HPDE6-E6E7 (cell line): ENCODE measurements around the gene CLUH.
"Not testable (repeated sequence)": the region's sequence is repeated elsewhere in the genome, so short reads cannot be mapped to it uniquely, and the experiment has no call there.

Experiments used
- DNase-seq: peaks from one replicate; pipeline ENCODE4 v3.0.0; 2011; ENCODE audit warnings: missing footprints; ENCODE audit errors: extremely low spot score

The CLUH gene

DNA sequence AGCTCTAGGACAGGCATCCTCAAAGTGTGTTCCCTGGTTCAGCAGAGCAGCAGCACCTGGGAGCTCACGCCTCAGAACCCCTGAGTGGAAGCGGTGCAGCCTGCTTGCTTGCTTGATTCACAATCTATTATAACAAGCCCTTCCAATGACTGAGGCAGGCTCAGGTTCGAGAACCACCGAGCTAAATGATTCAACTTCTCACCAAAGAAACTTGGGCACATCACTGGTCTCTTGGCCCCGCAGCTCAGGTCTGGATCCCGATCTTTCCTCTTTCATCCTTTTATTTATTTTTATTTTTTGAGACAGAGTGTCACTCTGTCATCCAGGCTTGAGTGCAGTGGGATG is 24.5 kb downstream of the CLUH start:
- DNase-seq = no peak

DNA sequence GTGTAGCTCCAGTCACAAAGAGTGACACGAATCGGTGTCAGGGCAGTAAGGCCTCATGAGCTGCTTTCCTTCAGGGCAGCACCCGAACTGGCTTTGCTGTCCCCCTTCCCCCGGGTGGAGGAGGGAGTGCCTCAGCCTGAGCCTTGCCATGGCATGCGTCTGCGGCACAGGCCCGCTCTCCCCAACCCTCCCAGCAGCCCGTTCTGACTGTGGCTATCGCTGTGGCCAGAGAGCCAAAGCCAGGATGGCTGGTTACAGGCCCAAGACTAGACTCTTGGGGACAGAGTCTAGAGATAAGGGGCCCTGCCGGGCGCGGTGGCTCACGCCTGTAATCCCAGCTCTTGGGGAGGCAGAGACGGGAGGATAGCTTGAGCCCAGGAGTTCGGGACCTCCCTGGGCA is 25.9 kb downstream of the CLUH start:
- DNase-seq = no peak

DNA sequence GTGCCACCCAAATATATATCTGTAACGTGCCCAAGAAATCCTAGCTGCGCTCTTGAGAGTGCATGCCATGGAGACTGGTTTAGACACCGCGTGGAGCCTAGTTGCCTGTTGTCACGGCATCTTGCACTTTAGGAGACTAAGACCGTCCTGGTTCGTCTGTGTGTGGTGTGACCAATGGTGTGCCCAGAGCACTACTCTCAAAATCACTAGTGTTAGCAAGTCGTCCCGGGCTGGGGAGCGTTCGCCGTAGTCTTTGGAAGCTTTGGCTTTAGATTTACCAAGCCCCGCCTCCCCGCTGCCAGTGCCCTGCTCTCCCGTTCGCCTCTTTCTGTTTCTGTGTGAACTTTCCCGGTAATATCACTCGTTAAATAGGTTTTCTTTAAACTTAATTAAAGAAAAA is 27.0 kb downstream of the CLUH start:
- no peak for DNase-seq

DNA sequence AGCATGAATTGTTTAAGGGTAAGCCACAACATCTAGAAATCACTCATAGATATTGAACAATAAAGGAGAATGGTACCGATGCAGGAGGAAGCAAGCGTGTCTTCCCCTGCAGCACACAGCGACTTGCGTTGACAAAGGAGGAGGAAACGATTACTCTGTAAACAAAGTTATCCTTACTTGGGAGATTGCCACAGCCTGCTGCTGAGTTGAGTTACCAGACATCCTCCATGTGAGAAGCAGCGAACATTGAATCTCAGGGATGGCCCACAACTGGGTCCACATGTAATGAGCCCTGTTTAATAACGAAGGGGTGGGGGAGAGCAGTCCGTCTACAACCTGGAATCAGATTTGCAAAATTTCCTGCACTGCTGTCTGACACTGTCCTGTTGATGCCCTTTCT is 27.7 kb downstream of the CLUH start:
- DNase-seq = no peak

DNA sequence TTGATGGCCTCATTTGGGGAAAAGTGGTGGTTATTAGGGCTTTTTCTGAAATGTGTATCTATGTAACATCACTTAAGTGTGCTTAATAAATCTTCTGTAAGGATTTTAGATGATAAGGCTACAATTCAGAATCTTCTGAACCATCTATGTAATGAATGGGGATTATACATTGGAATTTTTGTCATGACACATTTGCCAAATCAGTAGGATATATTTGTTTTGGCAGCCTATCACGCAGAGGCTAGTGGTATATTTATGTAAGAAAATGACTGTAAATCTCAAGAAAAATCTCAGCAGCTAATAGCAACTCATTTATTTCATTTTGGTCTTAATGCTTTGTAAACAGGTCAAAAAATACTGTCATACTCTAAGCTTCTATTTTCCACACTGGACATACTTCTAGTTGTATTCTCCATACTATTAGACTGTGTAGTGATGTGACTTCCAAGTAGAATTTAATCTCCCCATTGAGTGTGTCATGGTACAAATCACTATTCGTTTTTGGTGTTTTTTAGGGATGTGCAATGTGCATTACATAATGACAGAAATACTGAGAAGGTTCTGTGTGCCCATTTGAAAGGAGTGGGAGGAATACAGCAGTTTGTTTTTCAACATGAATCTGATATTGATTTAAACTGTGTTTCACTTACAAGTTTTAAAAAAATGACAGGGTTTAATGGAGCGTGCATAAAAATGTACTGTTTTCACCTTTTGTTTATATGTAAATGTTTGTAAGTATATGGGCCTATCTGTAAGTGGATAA is 29.2 kb downstream of the CLUH start:
- no peak for DNase-seq

DNA sequence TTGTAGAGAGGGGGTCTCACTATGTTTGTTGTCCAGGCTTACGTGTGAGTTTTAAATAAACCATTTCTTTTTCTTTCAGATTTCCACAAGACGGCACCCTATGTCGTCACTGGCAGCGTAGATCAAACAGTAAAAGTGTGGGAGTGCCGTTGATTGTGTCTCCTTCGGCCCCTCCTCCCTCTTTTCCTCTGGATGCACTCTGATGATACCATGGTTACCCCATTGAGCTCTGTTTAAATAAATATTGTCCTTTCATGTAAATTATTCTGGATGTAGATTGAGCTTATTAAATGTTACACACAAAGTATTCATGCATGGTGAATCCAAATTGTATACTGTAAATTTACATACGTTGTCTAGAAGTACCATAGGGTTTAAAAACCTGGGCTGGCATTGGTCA is 29.9 kb downstream of the CLUH start:
- no peak for DNase-seq

DNA sequence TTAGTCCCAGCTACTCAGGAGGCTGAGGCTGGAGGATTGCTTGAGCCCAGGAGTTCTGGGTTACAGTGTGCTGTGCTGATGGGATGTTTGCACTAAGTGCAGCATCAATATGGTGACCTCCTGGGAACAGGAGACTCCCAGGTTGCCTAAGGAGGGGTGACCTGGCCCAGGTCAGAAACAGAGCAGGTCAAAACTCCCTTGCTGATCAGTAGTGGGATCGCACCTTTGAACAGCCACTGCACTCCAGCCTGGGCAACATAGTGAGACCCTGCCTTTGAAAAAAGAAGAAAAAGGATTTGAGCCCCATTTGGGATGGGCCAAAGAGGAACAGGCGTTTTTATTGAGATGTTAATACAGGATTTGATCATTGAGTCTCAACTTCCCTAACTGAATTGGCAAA is 30.6 kb downstream of the CLUH start:
- DNase-seq = no peak

DNA sequence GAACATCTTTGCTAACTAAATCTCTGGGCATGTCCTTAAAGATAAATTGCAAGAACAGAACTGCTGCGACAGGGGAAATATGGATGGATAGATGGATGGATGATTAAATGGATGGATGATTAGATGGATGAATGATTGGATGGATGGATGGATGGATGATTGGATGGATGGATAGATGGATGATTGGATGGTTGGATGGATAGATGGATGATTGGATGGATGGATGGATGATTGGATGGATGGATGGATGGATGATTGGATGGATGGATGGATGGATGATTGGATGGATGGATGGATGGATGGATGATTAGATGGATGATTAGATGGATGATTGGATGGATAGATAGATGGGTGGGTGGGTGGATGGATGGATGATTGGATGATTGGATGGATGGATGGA is 32.3 kb downstream of the CLUH start:
- DNase-seq = not testable (repeated sequence)

DNA sequence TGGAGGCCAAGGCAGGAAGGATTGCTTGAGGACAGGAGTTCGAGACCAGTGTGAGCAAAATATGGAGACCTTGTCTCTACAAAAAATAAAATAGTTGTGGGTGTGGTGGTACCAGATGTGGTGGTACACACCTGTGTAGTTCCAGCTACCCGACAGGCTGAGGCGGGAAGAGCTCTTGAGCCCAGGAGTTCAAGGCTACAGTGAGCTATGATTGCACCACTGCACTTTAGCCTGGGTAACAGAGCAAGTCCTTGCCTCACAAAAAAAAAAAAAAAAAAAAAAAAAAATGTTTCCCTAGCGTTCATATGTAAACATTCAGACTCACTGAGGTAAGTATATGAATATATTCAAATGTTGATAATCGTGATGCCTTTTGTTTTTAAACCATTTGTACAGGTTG is 39.5 kb downstream of the CLUH start:
- DNase-seq = no peak

DNA sequence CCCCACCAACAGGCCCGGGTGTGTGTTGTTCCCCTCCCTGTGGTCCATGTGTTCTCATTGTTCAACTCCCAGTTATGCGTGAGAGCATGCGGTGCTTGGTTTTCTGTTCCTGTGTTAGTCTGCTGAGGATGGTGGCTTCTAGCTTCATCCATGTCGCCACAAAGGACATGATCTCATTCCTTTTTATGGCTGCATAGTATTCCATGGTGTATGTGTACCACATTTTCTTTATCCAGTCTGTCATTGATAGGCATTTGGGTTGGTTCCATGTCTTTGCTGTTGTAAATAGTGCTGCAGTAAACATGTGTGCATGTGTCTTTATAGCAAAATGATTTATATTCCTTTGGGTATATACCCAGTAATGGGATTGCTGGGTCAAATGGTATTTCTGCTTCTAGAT is 51.2 kb downstream of the CLUH start:
- not testable (repeated sequence) for DNase-seq

DNA sequence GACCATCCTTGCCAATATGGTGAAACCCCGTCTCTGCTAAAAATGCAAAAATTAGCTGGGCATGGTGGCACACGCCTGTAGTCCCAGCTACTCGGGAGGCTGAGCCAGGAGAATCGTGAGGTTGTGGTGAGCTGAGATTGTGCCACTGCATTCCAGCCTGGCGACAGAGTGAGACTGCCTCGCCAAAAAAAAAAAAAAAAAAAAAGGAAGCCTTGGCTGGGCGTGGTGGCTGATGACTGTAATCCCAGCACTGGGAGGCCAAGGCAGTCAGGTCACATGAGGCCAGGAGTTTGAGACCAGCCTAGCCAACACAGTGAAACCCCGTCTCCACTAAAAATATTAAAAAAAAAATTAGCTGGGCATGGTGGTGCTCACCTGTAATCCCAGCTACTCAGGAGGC is 52.2 kb downstream of the CLUH start:
- DNase-seq = not testable (repeated sequence)

DNA sequence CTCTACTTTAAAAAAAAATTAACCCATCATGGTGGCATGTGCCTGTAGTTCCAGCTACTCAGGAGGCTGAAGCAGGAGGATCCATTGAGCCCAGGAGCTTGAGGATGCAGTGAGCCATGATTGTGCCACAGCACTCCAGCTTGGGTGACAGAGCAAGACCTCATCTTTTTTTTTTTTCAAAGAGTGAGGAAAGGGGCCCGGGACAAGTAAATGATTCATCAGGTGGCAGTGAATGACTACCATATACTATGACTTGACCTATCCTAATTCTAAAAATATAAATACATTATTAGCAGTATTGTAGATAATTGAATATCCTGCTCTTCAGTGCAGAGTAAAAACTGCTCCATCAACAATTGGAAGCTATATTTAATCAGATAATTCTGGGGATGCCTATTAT is 55.3 kb downstream of the CLUH start:
- DNase-seq = no peak

DNA sequence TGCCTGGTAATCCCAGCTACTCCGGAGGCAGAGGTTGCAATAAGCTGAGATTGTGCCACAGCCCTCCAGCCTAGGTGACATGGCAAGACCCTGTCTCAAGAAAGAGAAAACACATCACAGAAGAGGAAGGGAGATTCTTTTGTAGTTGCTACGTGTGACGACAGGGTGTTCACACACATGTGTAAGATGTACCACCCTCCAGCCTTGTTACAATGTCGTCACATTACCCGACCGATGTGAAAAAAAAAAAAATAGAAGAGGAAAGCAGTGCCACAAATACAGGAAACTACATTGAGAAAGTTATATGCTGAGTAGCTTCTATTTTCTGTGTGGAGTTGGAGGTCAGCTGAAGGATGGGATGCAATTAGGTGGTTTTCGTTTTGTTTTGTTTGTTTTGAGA is 56.0 kb downstream of the CLUH start:
- DNase-seq = no peak

DNA sequence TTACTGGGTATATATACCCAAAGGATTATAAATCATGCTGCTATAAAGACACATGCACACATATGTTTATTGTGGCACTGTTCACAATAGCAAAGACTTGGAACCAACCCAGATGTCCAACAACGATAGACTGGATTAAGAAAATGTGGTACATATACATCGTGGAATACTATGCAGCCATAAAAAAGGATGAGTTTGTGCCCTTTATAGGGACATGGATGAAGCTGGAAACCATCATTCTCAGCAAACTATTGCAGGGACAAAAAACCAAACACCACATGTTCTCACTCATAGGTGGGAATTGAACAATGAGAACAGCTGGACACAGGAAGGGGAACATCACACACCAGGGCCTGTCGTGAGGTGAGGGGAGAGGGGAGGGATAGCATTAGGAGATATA is 58.7 kb downstream of the CLUH start:
- DNase-seq = not testable (repeated sequence)

DNA sequence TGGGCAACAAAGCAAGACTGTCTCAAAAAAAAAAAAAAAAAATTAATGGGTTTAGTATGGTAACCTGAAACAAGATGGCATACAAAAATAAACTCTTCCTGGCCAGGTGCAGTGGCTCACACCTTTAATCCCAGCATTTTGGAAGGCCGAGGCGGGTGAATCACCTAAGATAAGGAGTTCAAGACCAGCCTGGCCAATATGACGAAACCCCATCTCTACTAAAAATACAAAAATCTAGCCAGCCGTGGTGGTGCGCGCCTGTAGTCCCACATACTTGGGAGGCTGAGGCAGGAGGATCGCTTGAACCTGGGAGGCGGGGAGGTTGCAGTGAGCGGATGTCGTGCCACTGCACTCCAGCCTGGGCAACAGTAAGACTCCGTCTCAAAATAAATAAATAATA is 62.4 kb downstream of the CLUH start:
- no peak for DNase-seq

DNA sequence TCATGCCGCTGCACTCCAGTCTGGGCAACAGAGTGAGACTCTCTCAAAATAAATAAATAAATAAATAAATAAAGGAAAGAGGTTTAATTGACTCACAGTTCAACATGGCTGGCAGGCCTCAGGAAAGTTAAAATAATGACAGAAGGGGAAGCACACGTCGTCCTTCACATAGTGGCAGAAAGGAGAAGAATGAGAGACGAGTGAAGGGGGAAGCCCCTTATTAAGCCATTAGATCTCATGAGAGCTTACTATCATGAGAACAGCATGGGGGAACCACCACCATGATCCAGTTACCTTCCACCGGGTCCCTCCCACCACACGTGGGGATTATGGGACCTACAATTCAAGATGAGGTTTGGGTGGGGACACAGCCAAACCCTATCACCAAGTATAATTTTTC is 63.6 kb downstream of the CLUH start:
- no peak for DNase-seq

DNA sequence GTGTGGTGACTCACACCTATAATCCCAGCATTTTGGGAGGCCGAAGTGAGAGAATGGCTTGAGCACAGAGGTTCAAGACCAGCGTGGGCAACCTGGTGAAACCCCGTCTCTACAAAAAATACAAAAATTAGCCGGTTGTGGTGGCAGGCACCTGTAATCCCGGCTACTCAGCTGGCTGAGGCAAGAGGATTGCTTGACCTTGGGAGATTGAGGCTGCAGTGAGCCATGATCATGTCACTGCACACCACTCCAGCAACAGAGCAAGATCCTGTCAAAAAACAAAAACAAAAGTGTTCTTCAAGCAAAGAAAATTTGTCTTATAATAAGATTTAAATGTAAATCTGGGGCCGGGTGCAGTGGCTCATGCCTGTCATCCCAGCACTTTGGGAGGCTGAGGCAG is 66.6 kb downstream of the CLUH start:
- DNase-seq = no peak
